ENCODE data around the gene LANCL2.

DNA sequence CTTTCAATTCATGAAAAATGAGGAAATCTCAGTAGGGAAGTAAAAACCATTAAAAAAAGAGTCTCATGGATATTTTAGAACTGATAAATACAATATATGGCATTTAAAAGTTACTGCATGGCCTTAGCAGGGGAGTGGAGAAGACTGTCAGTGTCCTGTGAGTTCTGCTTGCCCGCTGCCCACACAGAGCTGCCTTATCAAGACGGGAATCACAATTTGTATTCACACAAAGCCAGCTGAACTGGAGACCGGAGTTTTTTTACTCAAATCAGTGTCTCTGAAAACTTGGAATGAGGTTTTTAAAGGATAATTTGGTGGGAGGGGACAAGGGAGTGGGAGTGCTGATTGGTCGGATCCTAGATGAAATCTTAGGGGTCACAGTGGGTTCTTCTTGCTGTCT is 17.1 kb downstream of the LANCL2 start:
- TF ChIP-seq, protein P1, sequence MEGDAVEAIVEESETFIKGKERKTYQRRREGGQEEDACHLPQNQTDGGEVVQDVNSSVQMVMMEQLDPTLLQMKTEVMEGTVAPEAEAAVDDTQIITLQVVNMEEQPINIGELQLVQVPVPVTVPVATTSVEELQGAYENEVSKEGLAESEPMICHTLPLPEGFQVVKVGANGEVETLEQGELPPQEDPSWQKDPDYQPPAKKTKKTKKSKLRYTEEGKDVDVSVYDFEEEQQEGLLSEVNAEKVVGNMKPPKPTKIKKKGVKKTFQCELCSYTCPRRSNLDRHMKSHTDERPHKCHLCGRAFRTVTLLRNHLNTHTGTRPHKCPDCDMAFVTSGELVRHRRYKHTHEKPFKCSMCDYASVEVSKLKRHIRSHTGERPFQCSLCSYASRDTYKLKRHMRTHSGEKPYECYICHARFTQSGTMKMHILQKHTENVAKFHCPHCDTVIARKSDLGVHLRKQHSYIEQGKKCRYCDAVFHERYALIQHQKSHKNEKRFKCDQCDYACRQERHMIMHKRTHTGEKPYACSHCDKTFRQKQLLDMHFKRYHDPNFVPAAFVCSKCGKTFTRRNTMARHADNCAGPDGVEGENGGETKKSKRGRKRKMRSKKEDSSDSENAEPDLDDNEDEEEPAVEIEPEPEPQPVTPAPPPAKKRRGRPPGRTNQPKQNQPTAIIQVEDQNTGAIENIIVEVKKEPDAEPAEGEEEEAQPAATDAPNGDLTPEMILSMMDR (IDR thresholded peaks at IDR 0.05) = no peak
- TF ChIP-seq POLR2A (IDR thresholded peaks at IDR 0.05) (no peak), EP300 (IDR thresholded peaks at IDR 0.05) (no peak)

All from stomach (tissue), 4 donors.